Thyroid gland (tissue), 4 donors: ENCODE measurements around the gene CDK8. TPM values are rescaled to one million over a fixed set of nuclear protein-coding genes. Genes with fewer than 3 reads are reported as not detected.
"Not testable (repeated sequence)": the region's sequence is repeated elsewhere in the genome, so short reads cannot be mapped to it uniquely, and the experiment has no call there.

Experiments
- DNase-seq, 2 donors: peaks; one replicate each; pipeline ENCODE4 v3.0.0-alpha.2; 2019
- H3K27ac ChIP-seq, 3 donors: fragments of 200-600 bp; sonication (generic); 1 replicate in 2 of 3; 2 replicates in 1 of 3; pipeline ENCODE4 v1.5.1; 2016 to 2019; ENCODE audit warnings: mild to moderate bottlenecking in 1 of 3, moderate library complexity in 1 of 3
- H3K27me3 ChIP-seq: fragments of 200-600 bp; sonication (generic); one replicate; pipeline ENCODE4 v1.5.1; 2019
- H3K36me3 ChIP-seq, 2 donors: fragments of 200-600 bp; sonication (generic); one replicate each; pipeline ENCODE4 v1.5.1; 2016 to 2019
- H3K4me1 ChIP-seq, 2 donors: fragments of 200-600 bp; sonication (generic); one replicate each; pipeline ENCODE4 v1.5.1; 2017 to 2019
- H3K4me3 ChIP-seq, 3 donors: fragments of 200-600 bp; sonication (generic); replicated peaks in 1 of 3; 1 replicate in 2 of 3; 2 replicates in 1 of 3; pipeline ENCODE4 v1.5.1; 2016; ENCODE audit warnings: mild to moderate bottlenecking in 1 of 3
- H3K9me3 ChIP-seq: fragments of 200-600 bp; sonication (generic); one replicate; pipeline ENCODE4 v1.5.1; 2017
- POLR2A ChIP-seq, 2 donors: fragments of 450-650 bp; IDR thresholded peaks; one replicate each; pipeline ENCODE4 v1.6.1; 2017; ENCODE audit warnings: antibody characterized with exemption in 2 of 2, mild to moderate bottlenecking in 2 of 2, moderate library complexity in 1 of 2
- WGBS, 2 donors: methylation state at CpG; one replicate each; pipeline ENCODE4 v1.1.5; 2017; 5-methylcytosine and 5-hydroxymethylcytosine counted together
- intact Hi-C: fragments of 100-400 bp; cut with DNase I; formaldehyde crosslinking; loops from one replicate; pipeline ENCODE4 v1.15.1; 2023
- total RNA-seq, 4 donors: library from RNA; depleted of rRNA; stranded (reverse); fragments of >200 nt; gene quantifications; one replicate each; pipeline ENCODE4 v1.2.3, GENCODE V29; 2016
- TF ChIP-seq, protein P1 (sequence below), 6 experiments: fragments of 200-600 bp in 3 of 6; fragments of 450-650 bp in 3 of 6; sonication (generic) in 3 of 6; IDR thresholded peaks; one replicate each; pipeline ENCODE4 v1.5.1; 2016 to 2019; ENCODE audit warnings: antibody characterized with exemption in 6 of 6, mild to moderate bottlenecking in 2 of 6, inconsistent platforms in 1 of 6, moderate library complexity in 1 of 6

CDK8 gene
- total RNA-seq, 4 donors from 2014 or later = 14.2 to 16.2 (median 15.1) TPM

DNA sequence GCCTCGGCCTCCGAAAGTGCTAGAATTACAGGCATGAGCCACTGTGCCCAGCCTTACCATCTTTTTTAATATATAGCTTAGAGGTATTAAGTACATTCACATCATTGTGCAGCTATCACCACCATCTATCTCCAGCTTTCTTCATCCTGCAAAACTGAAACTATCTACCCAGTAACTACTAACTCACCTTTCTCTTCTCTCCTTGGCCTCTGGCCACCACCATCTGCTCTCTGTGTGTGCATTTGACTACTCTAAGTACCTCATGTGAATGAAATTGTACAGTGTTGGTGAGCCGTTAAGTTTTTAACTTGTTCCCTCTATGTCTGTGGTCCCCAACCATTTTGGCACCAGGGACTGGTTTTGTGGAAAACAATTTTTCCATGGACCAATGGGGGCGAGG, 56.1 kb downstream of the CDK8 start:
- no peak for DNase-seq
- intact Hi-C loops = no loop called here
- Histone ChIP-seq H3K36me3 (no peaks in the 10 kb centered on the region), H3K4me3 (no peak overlapping the region), H3K27ac (no peak overlapping the region), H3K4me1 (no peaks in the 10 kb centered on the region), H3K27me3 (no peaks in the 10 kb centered on the region), H3K9me3 (no peaks in the 10 kb centered on the region)
- 94 to 97% methylated on average over 4 of the region's 4 CpGs for WGBS, 2 donors
- TF ChIP-seq, protein P1, sequence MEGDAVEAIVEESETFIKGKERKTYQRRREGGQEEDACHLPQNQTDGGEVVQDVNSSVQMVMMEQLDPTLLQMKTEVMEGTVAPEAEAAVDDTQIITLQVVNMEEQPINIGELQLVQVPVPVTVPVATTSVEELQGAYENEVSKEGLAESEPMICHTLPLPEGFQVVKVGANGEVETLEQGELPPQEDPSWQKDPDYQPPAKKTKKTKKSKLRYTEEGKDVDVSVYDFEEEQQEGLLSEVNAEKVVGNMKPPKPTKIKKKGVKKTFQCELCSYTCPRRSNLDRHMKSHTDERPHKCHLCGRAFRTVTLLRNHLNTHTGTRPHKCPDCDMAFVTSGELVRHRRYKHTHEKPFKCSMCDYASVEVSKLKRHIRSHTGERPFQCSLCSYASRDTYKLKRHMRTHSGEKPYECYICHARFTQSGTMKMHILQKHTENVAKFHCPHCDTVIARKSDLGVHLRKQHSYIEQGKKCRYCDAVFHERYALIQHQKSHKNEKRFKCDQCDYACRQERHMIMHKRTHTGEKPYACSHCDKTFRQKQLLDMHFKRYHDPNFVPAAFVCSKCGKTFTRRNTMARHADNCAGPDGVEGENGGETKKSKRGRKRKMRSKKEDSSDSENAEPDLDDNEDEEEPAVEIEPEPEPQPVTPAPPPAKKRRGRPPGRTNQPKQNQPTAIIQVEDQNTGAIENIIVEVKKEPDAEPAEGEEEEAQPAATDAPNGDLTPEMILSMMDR (IDR thresholded peaks at IDR 0.05) = no peak
- TF ChIP-seq POLR2A (IDR thresholded peaks at IDR 0.05) = no peak

DNA sequence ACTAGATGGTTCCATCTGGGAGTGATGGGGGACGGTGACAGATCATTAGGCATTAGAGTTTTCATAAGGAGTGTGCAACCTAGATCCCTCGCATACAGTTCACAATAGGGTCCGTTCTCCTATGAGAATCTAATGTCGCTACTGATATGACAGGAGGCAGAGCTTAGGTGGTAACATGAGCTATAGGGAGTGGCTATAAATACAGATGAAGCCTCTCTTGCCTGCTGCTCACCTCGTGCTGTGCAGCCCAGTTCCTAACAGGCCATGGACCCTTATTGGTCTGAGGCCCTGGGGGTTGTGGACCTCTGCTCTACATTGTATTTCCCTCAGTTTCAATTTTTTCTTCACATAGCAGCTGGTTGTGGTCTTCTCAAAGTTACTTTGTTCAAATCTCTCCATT, 56.5 kb downstream of the CDK8 start:
- H3K4me3 ChIP-seq = no peak overlapping the region
- H3K4me1 ChIP-seq = no peaks in the 10 kb centered on the region
- no peaks in the 10 kb centered on the region for H3K27me3 ChIP-seq
- no peak overlapping the region for H3K27ac ChIP-seq
- WGBS, 2 donors = 90% methylated on average over 5 of the region's 5 CpGs
- no peaks in the 10 kb centered on the region for H3K36me3 ChIP-seq
- no peaks in the 10 kb centered on the region for H3K9me3 ChIP-seq
- no peak for DNase-seq
- intact Hi-C loops = no loop called here
- TF ChIP-seq, protein P1 (IDR thresholded peaks at IDR 0.05) = no peak
- no peak for TF ChIP-seq POLR2A (IDR thresholded peaks at IDR 0.05)

DNA sequence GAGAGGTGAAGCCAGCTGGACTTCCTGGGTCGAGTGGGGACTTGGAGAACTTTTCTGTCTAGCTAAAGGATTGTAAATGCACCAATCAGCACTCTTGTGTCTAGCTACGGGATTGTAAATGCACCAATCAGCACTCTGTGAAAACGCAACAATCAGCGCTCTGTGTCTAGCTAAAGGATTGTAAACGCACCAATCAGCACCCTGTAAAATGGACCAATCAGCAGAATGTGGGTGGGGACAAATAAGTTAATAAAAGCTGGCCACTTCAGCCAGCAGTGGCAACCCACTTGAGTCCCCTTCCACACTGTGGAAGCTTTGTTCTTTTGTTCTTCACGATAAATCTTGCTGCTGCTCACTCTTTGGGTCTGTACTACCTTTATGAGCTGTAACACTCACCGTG, 58.1 kb downstream of the CDK8 start:
- WGBS, 2 donors = 94 to 96% methylated on average over 7 of the region's 7 CpGs
- H3K4me1 ChIP-seq, H3K27me3 ChIP-seq, intact Hi-C loops, DNase-seq, H3K27ac ChIP-seq, H3K9me3 ChIP-seq, H3K4me3 ChIP-seq, H3K36me3 ChIP-seq: not testable (repeated sequence)

DNA sequence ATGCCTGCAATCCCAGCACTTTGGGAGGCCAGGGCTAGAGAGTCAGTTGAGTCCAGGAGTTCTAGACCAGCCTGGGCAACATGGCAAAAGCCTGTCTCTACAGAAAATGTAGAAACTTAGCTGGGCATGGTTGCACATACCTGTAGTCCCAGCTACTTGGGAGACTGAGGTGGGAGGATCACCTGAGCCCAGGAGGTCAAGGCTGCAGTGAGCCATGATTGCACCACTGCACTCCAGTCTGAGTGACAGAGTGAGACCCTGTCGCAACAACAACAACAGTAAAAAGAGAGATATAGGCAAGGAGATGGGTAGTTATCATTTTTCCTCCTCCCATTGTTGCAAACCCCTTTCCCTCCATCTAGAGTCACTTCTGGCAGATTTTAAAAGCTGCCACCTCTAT, 62.2 kb downstream of the CDK8 start:
- H3K36me3 ChIP-seq, intact Hi-C loops, DNase-seq, H3K4me3 ChIP-seq, H3K27me3 ChIP-seq, H3K9me3 ChIP-seq, H3K27ac ChIP-seq, H3K4me1 ChIP-seq: not testable (repeated sequence)
- 100% methylated on average over 1 of the region's 1 CpG for WGBS, 2 donors

DNA sequence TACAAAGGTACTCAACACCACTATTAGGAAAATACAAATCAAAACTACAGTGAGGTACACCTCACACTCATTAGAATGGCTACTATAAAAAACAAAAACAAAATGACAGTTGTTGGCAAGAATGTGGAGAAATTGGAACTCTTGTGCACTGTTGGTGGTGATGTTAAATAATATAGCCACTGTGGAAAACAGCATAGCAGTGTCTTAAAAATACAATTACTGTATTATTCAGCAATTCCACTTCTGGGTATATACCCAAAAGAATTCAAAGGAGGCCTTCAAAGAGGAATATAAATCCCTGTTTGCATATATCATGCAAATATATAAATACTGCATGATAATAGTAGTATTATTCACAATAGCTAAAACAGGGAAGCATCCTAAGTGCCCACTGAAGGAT, 66.8 kb downstream of the CDK8 start:
- Histone ChIP-seq H3K4me1 (peaks cover 14% of the 10 kb centered on the region in 2 donors), H3K27ac (no peak overlapping the region), H3K27me3 (no peaks in the 10 kb centered on the region), H3K9me3 (no peaks in the 10 kb centered on the region), H3K36me3 (no peaks in the 10 kb centered on the region), H3K4me3 (no peak overlapping the region)
- intact Hi-C loops = no loop called here
- no peak for TF ChIP-seq POLR2A (IDR thresholded peaks at IDR 0.05)
- TF ChIP-seq, protein P1 (IDR thresholded peaks at IDR 0.05) = no peak
- no peak for DNase-seq

DNA sequence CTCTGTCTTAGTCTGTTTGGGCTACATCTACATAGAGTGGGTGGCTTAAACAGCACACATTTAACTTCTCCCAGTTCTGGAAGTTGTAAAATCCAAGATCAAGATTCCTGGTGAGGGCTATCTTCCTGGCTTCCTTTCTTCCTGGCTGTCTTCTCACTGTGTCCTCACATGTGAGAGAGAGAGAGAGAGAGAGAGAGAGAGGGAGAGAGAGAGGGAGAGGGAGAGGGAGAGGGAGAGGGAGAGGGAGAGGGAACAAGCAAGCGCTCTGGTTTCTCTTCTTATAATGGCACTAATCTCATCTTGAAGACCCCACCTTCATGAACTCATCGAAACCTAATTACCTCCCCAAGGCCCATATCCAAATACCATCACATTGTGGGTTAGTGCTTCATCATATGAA, 69.2 kb downstream of the CDK8 start:
- no peak overlapping the region for H3K4me3 ChIP-seq

More for the DNA sequence above, 69.2 kb downstream of the CDK8 start:
- Histone ChIP-seq H3K4me1 (peaks cover 14% of the 10 kb centered on the region in 2 donors), H3K27me3 (no peaks in the 10 kb centered on the region), H3K36me3 (no peaks in the 10 kb centered on the region), H3K27ac (no peak overlapping the region), H3K9me3 (no peaks in the 10 kb centered on the region)
- WGBS, 2 donors = 40 to 47% methylated on average over 2 of the region's 2 CpGs
- DNase-seq = no peak
- intact Hi-C loops = no loop called here
- TF ChIP-seq, protein P1 (IDR thresholded peaks at IDR 0.05) = no peak
- no peak for TF ChIP-seq POLR2A (IDR thresholded peaks at IDR 0.05)
